HS-5 (cell line): ENCODE results near the gene BCL2L14.
"Not testable (repeated sequence)": the region's sequence is repeated elsewhere in the genome, so short reads cannot be mapped to it uniquely, and the experiment has no call there.

Experiments
- DNase-seq: peaks from one replicate; pipeline ENCODE4 v3.0.0-alpha.2; 2012; ENCODE audit warnings: low read depth

The BCL2L14 gene

GRCh38 chr12:12108441-12109058 is 37.8 kb downstream of the BCL2L14 start:
- DNase-seq, result no peak

- DNase-seq, result not testable (repeated sequence)
These were observed 40.3 kb downstream of the BCL2L14 start for GRCh38 chr12:12110923-12111555.

- DNase-seq, result no peak
These were observed 44.8 kb downstream of the BCL2L14 start for GRCh38 chr12:12115514-12115913.

GRCh38 chr12:12116677-12117076 is 45.9 kb downstream of the BCL2L14 start:
- no peak for DNase-seq

GRCh38 chr12:12121061-12121460 is 50.3 kb downstream of the BCL2L14 start:
- DNase-seq, result no peak

- DNase-seq, result no peak
These were observed 52.4 kb downstream of the BCL2L14 start for GRCh38 chr12:12123036-12123604.

GRCh38 chr12:12126551-12126950 is 55.8 kb downstream of the BCL2L14 start:
- DNase-seq, result no peak

- no peak for DNase-seq
These were observed 56.6 kb downstream of the BCL2L14 start for GRCh38 chr12:12127304-12127703.

- no peak for DNase-seq
These were observed 57.9 kb downstream of the BCL2L14 start for GRCh38 chr12:12128670-12129069.

- no peak for DNase-seq
These were observed 62.5 kb downstream of the BCL2L14 start for GRCh38 chr12:12133259-12133658.

GRCh38 chr12:12133785-12134184 is 63.0 kb downstream of the BCL2L14 start:
- DNase-seq, result no peak

- DNase-seq, result no peak
These were observed 67.7 kb downstream of the BCL2L14 start for GRCh38 chr12:12138203-12139154.

GRCh38 chr12:12141000-12141399 is 70.3 kb downstream of the BCL2L14 start:
- DNase-seq, result no peak

GRCh38 chr12:12144531-12144930 is 73.8 kb downstream of the BCL2L14 start:
- DNase-seq, result not testable (repeated sequence)

- DNase-seq, result no peak
These were observed 76.4 kb downstream of the BCL2L14 start for GRCh38 chr12:12147111-12147510.
